HEK293T (cell line): ENCODE data around the gene GORASP2.

Experiments used
- CTCF ChIA-PET: fragments of 350-600 bp; formaldehyde crosslinking; extraction: SDS; loops from one replicate; lab custom pipeline; 2021; ENCODE audit warnings: antibody characterized with exemption, inconsistent platforms; lab: Yijun Ruan, JAX
- POLR2A ChIA-PET: fragments of 350-600 bp; formaldehyde crosslinking; extraction: SDS; loops from one replicate; lab custom pipeline; 2020; ENCODE audit warnings: antibody characterized with exemption, inconsistent platforms; lab: Yijun Ruan, JAX
- DNase-seq: peaks from one replicate; pipeline ENCODE4 v3.0.0; 2012; ENCODE audit warnings: mixed read lengths; ENCODE audit errors: extremely low spot score
- ARNT ChIP-seq: fragments of 450-650 bp; IDR thresholded peaks from 2 replicates; pipeline ENCODE4 v1.6.1; 2017; ENCODE audit warnings: mild to moderate bottlenecking
- BHLHE40 ChIP-seq: fragments of 450-650 bp; IDR thresholded peaks from 2 replicates; pipeline ENCODE4 v1.6.1; 2016; ENCODE audit warnings: mild to moderate bottlenecking, moderate library complexity, borderline replicate concordance
- CTBP1 ChIP-seq: fragments of 450-650 bp; IDR thresholded peaks from 2 replicates; pipeline ENCODE4 v1.6.1; 2016; ENCODE audit warnings: borderline replicate concordance
- ELF4 ChIP-seq: fragments of 450-650 bp; IDR thresholded peaks from 2 replicates; pipeline ENCODE4 v1.6.1; 2017; ENCODE audit warnings: antibody characterized with exemption
- FOXA1 ChIP-seq: fragments of 450-650 bp; IDR thresholded peaks from 2 replicates; pipeline ENCODE4 v1.6.1; 2016; ENCODE audit warnings: mild to moderate bottlenecking
- FOXK2 ChIP-seq: fragments of 450-650 bp; IDR thresholded peaks from 2 replicates; pipeline ENCODE4 v1.6.1; 2016; ENCODE audit warnings: mild to moderate bottlenecking
- FOXM1 ChIP-seq: fragments of 450-650 bp; IDR thresholded peaks from 2 replicates; pipeline ENCODE4 v1.6.1; 2017; ENCODE audit warnings: mild to moderate bottlenecking, borderline replicate concordance
- HDGF ChIP-seq: fragments of 450-650 bp; IDR thresholded peaks from 2 replicates; pipeline ENCODE4 v1.6.1; 2017; ENCODE audit warnings: antibody characterized with exemption, borderline replicate concordance
- L3MBTL2 ChIP-seq: fragments of 450-650 bp; conservative IDR thresholded peaks from 2 replicates; pipeline ENCODE4 v1.6.1; 2016; ENCODE audit warnings: mild to moderate bottlenecking
- LEF1 ChIP-seq: fragments of 450-650 bp; IDR thresholded peaks from 2 replicates; pipeline ENCODE4 v1.6.1; 2017; ENCODE audit warnings: mild to moderate bottlenecking, borderline replicate concordance
- NFRKB ChIP-seq: fragments of 450-650 bp; IDR thresholded peaks from 2 replicates; pipeline ENCODE4 v1.6.1; 2016; ENCODE audit warnings: mild to moderate bottlenecking, moderate library complexity
- PKNOX1 ChIP-seq: fragments of 450-650 bp; IDR thresholded peaks from 2 replicates; pipeline ENCODE4 v1.6.1; 2016
- SP1 ChIP-seq: fragments of 450-650 bp; IDR thresholded peaks from 2 replicates; pipeline ENCODE4 v1.6.1; 2017
- SUZ12 ChIP-seq: fragments of 450-650 bp; IDR thresholded peaks from 2 replicates; pipeline ENCODE4 v1.6.1; 2016; ENCODE audit warnings: mild to moderate bottlenecking
- TARDBP ChIP-seq: fragments of 450-650 bp; IDR thresholded peaks from 2 replicates; pipeline ENCODE4 v1.6.1; 2016
- ZNF384 ChIP-seq: fragments of 450-650 bp; IDR thresholded peaks from 2 replicates; pipeline ENCODE4 v1.6.1; 2016

GORASP2 gene

GRCh38 chr2:170950221-170950761, 21.2 kb downstream of the GORASP2 start:
- no peak for TF ChIP-seq FOXK2
- no peak for TF ChIP-seq ELF4
- no peak for TF ChIP-seq CTBP1
- TF ChIP-seq ARNT: no peak
- TF ChIP-seq NFRKB: no peak
- no peak for TF ChIP-seq BHLHE40
- TF ChIP-seq SP1: no peak
- TF ChIP-seq LEF1: no peak
- POLR2A ChIA-PET: no interaction called here
- CTCF ChIA-PET: no interaction called here
- DNase-seq: no peak

GRCh38 chr2:170953941-170954340, 24.9 kb downstream of the GORASP2 start:
- CTCF ChIA-PET: no interaction called here
- POLR2A ChIA-PET: no interaction called here
- no peak for DNase-seq
- TF ChIP-seq HDGF (no peak), NFRKB (no peak), FOXM1 (no peak), L3MBTL2 (no peak), SUZ12 (no peak), TARDBP (no peak), PKNOX1 (no peak), BHLHE40 (no peak)

- ChIA-PET POLR2A (no interaction called here), CTCF (interaction anchor here (1.1 kb wide), 1 partner anchor 10 kb away, joined by 5 read pairs; no protein-coding TSS in a partner anchor)
- TF ChIP-seq FOXK2: no peak
- no peak for TF ChIP-seq SUZ12
- no peak for TF ChIP-seq ZNF384
- no peak for TF ChIP-seq FOXA1
- no peak for TF ChIP-seq SP1
- no peak for TF ChIP-seq LEF1
- no peak for TF ChIP-seq ELF4
- TF ChIP-seq NFRKB: no peak
- no peak for DNase-seq
Measured at GRCh38 chr2:170963386-170963785, 34.3 kb downstream of the GORASP2 start.

- DNase-seq: no peak
- ChIA-PET POLR2A (no interaction called here), CTCF (no interaction called here)
- no peak for TF ChIP-seq FOXA1
- TF ChIP-seq ZNF384: no peak
- no peak for TF ChIP-seq PKNOX1
- no peak for TF ChIP-seq ARNT
- TF ChIP-seq SUZ12: no peak
- TF ChIP-seq SP1: no peak
- TF ChIP-seq LEF1: no peak
- no peak for TF ChIP-seq CTBP1
- TF ChIP-seq BHLHE40: no peak
- no peak for TF ChIP-seq L3MBTL2
- no peak for TF ChIP-seq TARDBP
- no peak for TF ChIP-seq HDGF
- no peak for TF ChIP-seq FOXK2
- TF ChIP-seq FOXM1: no peak
Measured at GRCh38 chr2:170965446-170966225, 36.6 kb downstream of the GORASP2 start.

GRCh38 chr2:170966648-170967396, 37.8 kb downstream of the GORASP2 start:
- POLR2A ChIA-PET: no interaction called here
- peak; percentile 35 for DNase-seq
- CTCF ChIA-PET: interaction anchor here (0.6 to 0.7 kb wide), 2 partner anchors 10 to 970 kb away, joined by 3 to 4 read pairs; no protein-coding TSS in a partner anchor
- no peak for TF ChIP-seq NFRKB
- TF ChIP-seq ZNF384: no peak
- no peak for TF ChIP-seq TARDBP
- TF ChIP-seq L3MBTL2: no peak
- TF ChIP-seq CTBP1: no peak
- no peak for TF ChIP-seq BHLHE40
- no peak for TF ChIP-seq LEF1

- ChIA-PET POLR2A (no interaction called here), CTCF (interaction anchor here (0.7 kb wide), 1 partner anchor 11 kb away, joined by 4 read pairs; no protein-coding TSS in a partner anchor)
- no peak for TF ChIP-seq NFRKB
- TF ChIP-seq SUZ12: no peak
- no peak for TF ChIP-seq ARNT
- no peak for TF ChIP-seq PKNOX1
- TF ChIP-seq CTBP1: no peak
- TF ChIP-seq FOXM1: no peak
- TF ChIP-seq LEF1: no peak
- TF ChIP-seq HDGF: no peak
- no peak for DNase-seq
Measured at GRCh38 chr2:170967553-170967952, 38.5 kb downstream of the GORASP2 start.
